HG03457 (cell line): ENCODE data around the gene UBE2R2.

ENCODE experiments used
- ATAC-seq: cut with Tn5 transposase; IDR thresholded peaks from one replicate; pipeline ENCODE4 v1.9.1; 2021; ENCODE audit warnings: moderate number of reproducible peaks; ENCODE audit not compliant: unreplicated experiment

Gene UBE2R2

DNA sequence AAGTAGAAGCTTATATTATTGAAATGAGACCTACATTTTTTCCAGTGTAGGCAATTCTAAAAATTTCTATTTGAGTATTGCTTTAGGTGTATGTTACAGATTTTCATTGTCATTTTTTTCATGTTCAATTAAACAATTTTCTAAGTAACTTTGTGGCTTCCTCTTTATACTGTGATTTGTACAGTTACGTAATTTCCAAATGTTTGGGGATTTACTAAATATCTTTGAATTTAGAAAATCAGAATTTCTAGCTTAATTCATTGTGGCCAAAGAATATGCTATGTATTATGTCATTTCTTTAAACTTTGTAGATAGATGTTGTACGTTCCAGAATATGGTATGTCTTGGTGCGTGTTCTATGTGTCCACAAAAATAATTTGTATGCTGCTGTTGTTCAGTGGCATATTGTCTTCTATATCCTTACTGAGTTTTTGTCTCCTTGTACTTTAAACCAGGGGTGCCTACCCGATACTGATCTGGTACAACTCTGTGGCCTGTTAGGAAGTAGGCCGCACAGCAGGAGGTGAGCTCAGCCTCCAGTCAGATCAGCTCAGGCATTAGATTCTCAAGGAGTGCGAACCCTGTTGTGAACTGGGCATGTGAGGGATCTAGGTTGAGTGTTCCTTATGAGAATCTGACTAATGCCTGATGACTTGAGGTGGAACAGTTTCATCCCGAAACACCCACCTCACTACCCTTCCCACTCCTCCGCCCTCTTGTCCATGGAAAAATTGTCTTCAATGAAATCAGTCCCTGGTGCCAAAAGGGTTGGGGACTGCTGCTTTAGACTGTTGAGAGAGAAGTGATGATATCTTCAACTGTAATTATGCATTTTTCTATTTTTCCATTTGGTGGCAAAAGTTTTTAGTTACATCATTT lies 63.5 kb downstream of the UBE2R2 start:
- ATAC-seq = no peak

- no peak for ATAC-seq
These were observed 64.7 kb downstream of the UBE2R2 start for GRCh38 chr9:33881635-33882034.

GRCh38 chr9:33884856-33885701 lies 68.1 kb downstream of the UBE2R2 start:
- ATAC-seq = no peak

DNA sequence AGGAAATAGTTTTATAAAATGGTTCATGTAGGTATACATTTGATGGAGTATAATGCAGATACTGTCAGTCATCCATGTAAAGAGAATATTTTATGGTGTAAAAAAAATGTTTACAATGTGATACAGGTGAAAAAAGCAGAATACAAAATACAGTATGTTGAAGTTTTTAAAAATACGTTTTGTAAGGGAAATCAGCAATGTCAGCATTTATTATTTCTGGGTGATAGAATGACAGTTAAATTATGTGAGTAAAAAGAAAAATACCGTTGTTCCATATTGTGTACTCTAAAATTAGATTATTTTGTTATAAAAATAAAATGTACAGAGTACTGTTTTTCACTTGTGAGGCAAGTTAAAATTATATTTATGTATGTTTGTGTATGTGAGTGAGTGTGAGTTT lies 69.0 kb downstream of the UBE2R2 start:
- no peak for ATAC-seq

DNA sequence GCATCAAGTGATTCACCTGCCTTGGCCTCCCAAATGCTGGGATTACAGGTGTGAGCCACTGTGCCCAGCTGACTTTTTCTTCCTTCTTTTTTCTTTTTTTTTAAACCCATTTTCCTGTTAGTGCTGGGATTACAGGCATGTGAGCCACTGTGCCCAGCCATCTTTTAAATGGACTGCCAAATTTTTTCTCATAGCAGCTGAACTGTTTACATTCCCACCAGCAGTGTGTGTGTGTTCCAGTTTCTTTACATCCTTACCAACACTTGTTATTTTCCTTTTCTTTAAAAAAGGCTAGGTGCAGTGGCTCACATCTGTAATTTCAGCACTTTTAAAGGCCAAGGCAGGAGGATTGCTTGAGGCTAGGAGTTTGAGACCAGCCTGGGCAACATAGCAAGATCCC lies 76.9 kb downstream of the UBE2R2 start:
- ATAC-seq = no peak

DNA sequence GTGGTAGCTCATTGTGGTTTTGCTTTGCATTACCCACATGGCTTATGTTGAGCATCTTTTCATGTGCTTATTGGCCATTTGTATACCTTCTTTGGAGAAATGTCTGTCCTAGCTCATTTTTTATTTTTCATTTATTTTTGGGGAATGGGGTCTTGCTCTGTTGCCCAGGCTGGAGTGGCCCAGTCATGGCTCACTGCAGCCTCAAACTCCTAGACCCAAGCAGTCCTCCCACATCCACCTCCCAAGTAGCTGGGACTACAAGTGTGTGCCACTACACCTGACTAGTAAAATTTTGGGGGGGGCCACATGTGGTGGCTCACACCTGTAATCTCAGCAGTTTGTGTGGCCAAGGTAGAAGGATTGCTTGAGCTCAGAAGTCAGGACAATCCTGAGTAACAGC lies 77.4 kb downstream of the UBE2R2 start:
- ATAC-seq = no peak

GRCh38 chr9:33903157-33903780 lies 86.3 kb downstream of the UBE2R2 start:
- no peak for ATAC-seq

GRCh38 chr9:33905137-33905536 lies 88.2 kb downstream of the UBE2R2 start:
- no peak for ATAC-seq

DNA sequence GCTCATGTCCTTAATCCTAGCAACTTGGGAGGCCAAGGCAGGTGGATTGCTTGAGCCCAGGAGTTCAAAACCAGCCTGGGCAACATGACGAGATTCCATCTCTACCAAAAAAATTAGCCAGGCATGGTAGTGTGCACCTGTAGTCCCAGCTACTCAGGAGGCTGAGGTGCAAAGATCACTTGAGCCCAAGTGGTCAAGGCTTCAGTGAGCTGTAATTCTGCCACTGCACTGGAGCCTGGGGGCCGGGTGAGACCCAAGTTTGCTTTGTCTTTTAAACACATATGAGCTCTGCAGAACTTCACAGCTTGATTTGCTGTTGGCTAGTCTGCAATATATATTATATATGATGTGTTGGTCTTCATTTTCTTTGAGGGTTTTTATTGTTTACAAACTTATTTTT lies 89.8 kb downstream of the UBE2R2 start:
- no peak for ATAC-seq

DNA sequence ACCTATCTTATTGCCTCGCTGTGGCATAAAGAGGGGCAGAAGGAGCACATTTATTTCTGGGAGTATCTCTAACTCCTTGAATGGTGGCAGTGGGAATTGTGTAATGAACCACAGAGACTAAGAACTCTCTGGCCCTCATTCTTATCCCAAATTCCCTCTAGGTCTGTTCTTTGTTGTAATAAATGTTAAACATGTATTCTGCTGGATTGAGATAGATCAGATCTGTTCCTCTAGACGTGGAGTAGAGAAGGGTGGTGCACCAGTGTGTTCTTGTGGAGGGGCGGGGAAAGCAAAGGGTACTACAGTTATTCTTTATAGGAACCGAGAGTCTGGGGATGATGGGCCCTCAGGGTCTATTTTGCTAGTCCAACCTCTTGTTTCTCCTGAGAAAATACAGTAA lies 90.4 kb downstream of the UBE2R2 start:
- no peak for ATAC-seq

DNA sequence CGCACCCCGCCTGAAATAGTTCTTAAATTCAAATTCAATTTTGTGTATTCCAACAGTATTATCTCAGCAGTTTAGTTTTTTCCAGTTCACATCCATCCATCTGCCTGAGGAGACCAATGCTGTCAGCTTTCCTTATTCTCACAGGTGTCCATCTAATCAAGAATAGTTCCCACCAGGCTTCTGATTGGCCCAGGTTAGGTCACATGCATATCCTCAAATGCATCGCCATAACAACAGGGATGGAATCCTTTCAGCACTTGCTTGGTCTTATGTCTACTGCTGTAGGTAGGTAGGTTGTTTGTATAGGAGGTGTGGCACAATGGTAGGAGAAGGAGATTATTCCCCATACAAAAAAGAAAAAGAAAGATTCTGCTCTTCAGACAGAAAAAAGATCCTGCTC lies 91.2 kb downstream of the UBE2R2 start:
- ATAC-seq = no peak

DNA sequence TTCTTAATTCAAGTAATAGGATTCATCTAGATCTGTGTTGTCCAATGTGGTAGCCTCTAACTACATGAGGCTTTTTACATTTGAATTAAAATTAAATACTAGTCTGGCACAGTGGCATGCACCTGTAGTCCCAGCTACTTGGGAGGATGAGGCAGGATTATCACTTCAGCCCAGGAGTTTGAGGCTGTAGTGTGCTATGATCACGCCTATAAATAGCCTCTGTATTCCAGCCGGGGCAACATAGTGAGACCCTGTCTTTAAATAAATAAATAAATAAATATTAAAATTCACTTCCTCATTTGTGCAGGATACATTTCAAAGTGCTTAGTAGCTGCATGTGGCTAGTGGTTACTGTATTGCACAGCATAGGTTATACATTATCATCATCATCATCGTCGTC lies 91.8 kb downstream of the UBE2R2 start:
- ATAC-seq = no peak

DNA sequence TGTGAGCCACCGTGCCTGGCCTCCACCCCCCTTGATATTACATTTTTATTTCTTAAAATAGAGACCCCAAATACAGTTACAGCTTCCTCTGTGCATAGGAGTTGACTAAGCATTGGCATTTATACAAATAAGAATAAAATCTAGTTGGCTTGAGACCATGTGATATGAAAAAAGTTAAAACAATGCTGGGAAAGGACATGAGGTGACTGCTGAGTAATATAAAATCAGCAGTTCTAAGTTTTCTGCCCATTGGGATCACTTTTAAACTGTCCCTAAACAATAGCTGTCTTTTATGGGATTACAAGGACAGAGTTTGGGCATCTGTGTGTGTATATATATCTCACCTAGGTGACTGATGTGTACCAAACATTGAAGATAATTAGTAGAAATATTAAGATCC lies 96.6 kb downstream of the UBE2R2 start:
- no peak for ATAC-seq

DNA sequence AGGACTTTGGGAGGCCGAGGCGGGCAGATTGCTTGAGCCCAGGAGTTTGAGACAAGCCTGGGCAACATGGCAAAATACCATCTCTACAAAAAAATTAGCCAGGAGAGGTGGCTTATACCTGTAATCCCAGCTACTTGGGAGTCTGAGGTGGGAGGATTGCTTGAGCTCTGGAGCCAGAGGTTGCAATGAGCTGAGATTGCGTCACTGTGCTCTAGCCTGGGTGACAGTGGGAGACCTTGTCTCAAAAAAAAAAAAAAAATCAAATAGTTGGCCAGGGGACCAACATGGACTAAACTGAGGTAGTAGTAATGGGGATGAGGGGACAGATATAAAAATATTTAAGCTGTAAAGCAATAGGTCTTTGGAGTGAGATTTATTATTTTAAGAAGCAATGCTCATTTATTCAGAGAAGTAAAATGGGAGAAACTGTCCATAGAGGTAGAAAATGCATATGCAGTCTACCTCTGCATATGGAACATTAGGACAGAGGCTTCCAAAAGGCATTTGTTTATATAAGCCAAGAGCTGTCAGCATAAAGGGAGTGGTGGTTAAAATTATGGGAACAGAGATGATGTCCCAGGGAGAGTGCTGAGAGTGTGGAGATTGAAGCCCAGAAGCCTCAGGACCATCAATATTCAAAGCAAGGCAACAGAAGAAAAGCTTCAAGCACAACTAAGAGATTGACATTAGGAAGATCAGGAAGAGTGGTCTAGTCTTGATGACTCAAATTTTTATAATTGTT lies 98.1 kb downstream of the UBE2R2 start:
- ATAC-seq = no peak

- no peak for ATAC-seq
These were observed 100.1 kb downstream of the UBE2R2 start for GRCh38 chr9:33917036-33917435.

DNA sequence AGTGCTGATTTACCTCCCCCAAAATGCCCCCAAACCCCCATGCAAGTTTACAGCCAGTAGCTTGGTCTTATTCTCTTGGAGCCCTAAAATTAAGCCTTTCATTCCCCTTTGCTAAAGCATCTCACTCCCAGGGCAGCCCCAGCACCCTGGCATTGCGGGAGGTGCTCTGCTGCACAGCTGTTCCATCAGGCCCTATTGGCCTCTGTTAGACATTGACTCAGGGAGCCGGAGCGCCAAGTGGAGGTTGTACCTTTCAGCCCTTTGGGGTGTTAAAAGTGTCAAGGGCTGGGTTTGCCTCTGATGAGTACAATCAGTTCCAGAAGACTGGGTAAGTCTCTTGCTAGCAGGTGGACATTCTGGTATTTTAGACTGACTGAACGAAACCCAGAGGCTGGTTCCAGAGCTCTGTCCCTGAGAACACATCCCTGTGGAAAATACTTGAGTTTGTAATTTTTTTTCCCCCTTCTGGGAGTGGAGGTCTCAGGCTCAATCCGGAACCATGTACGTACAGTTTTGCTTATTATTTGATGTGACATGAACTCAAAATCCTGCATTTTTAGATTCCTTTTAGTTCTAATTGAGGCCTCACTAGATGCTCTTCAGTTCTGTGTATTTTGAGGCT lies 102.4 kb downstream of the UBE2R2 start:
- ATAC-seq = no peak

GRCh38 chr9:33921967-33922895 lies 105.3 kb downstream of the UBE2R2 start:
- ATAC-seq = no peak

DNA sequence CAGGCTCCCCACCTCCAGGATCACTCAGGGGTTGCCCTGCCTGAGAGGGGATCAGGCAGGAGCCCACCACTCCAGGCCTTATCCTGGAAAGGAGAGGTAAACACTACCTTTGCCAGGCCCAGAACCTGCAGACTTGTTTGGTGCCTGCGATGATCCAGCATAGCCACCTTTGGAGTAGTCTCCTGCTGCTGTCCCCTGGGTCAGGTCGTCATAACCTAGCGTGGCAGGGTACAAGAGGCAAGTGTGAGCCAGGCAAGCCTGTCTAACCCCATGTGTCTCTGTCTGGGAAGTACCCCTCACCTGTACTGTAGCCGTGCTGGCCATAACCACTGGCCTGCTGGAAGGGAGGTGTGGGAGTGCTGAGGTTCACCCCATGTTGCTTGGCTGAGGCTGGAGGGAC lies 106.1 kb downstream of the UBE2R2 start:
- no peak for ATAC-seq

GRCh38 chr9:33923998-33924701 lies 107.2 kb downstream of the UBE2R2 start:
- no peak for ATAC-seq
